A549 treated with DMSO at 1 μM for 4 hours (cell line): ENCODE measurements around the gene PHLDB2. TPM values are rescaled to one million over a fixed set of nuclear protein-coding genes. Genes with fewer than 3 reads are reported as not detected.

Experiments used
- total RNA-seq: library from RNA; stranded (reverse); fragments of 200-300 nt; extraction: Qiagen RNA extraction; gene quantifications from 5 replicates; pipeline ENCODE4 v1.2.3, GENCODE V29; 2022; ENCODE audit warnings: low read depth

The PHLDB2 gene
- total RNA-seq, result 17.2 to 32.4 TPM (median 26.6 TPM) in 5 replicates

DNA sequence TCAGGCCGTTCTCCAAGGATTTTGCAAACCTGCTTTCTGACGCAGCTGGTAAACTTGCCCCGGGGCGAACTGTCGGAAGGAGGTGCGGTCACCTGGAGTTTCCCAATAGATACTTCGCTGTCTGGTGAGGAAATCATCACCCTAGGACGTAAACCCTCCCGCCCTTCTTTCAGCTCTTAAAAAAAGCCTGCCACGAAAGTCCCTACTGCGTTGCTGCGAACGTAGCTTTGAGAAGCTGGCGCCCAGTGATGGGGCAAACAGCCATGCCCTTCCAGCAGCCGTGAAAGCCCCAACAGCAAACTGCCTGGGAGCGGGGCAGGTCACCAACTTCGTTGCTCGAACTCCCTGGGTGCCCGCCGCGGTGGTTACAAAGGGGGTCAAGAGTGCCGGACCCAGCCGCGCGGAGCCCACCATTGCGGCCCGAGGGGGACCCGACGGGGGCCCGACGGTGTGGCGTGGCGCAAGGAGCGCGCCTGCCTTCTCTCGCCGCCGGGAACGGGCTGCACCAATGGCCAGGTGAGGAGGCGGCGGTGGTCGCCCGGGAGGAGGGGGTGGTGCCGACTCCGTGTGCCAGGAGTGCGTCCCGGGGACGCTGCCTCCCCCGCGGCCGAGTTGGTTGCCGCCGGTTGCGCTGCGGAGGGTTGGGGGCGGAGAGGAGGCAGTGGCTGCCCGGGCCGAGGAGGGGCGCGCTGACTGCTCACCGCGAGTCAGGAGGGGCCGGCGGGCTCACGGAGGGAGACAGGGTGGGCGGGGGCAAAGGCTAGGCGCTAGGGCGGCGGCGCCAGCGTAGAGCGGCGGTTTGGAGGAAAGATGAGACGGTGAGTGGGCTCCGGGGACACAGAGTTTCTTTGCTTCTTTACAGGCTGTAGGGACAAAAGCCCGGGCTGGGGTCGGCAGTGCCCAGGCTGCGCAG, at the start of gene PHLDB2:
Gene PHLDB2 (plus strand): TSS at position 205 of the 913 bp plus-strand sequence. CDS start 24,813 bp downstream, outside the sequence.

DNA sequence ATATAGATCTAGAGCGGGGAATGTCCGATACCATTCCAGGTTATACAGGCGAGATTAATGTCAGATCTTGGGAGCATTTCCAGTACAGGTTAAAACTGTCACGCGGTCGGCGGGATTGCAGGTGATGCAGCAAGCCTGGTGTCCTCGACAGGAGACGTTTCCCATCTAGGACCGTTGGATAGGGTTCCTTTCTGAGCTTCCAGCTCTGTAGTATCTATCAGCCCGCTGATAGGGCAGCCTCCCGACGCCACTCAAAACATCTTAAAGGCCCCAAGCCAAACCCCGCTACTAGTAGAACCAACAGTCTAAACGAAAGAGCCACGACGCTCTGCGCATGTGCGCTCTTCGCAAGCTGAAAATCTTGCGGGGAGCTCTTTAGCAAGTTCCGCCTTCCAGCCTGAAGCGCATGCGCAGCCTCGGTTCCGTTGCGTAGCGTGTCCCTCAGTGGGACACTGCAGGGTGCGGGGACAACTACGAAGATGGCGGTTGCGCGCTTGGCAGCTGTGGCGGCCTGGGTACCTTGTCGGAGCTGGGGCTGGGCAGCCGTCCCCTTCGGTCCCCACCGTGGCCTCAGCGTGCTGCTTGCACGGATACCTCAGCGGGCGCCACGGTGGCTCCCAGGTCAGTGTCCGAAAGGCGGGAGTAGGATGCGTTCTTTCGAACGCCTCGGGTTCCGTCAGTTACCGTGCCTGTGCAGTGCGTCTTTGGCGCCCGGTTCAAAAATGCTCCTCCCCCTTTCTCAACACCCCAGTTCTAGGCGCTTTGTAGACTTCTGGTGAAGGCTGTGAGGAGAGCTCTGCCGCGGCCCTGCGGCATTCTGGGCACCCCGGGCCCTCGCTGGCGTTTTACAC, 119.7 kb downstream of the PHLDB2 start, which contains the start of gene ABHD10:
Gene ABHD10 (plus strand): TSS at position 444 of the 851 bp plus-strand sequence. CDS start 36 bp downstream, at position 480.

DNA sequence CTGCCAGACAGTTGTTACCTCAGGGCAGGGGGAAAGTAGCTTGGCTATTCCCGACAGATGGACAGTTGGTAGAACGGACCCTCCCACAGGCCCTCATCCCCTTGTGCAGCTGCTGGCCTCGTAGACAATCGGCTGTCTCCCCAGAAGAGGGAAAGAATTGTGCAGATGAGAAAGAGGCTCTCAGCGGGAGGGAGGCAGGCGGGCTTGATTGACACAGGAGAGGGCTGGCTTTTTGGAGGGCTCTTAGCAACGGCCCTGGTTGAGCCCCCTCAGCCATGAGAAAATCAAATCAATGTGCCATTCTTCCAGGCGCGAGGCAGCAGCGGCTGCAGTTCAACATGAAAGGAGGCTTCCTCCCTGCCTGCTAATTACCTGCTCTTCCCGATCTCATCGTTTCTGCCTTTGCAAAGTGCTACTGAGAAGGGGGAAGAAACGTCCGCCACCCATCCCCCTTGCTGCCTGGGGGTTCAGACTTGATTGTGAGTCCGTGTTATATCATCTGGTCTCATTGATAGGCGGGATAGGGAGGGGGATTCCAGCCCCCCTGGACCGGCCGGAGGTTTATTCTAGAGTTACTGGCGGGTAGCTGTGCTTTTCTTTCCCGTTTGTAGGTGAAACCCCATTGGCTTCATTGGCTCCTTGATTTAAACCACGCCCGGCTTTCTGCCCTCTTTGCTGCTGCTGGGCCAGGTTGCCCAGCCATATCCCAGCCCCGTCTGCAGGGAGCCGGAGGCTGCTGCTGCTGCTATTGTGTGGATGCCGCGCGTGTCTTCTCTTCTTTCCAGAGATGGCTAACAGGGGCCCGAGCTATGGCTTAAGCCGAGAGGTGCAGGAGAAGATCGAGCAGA, 139.8 kb downstream of the PHLDB2 start, which contains the start of gene TAGLN3:
Gene TAGLN3 (plus strand): TSS at position 287 of the 848 bp plus-strand sequence. CDS start 501 bp downstream, at position 788.

Other genes starting within 250 kb of the PHLDB2 start
- gene PLCXD2, start 184.6 kb upstream of the PHLDB2 start, total RNA-seq, result 7.1 to 12.7 TPM (median 9.9 TPM) in 5 replicates
- gene ABHD10, start 119.8 kb downstream of the PHLDB2 start, total RNA-seq, result 20.6 to 27.3 TPM (median 25.5 TPM) in 5 replicates
- gene TAGLN3, start 139.7 kb downstream of the PHLDB2 start, total RNA-seq, result not detected in 5 replicates
- 0.03 to 0.13 TPM (median 0.12 TPM) in 5 replicates for gene TMPRSS7, start 175.5 kb downstream of the PHLDB2 start, total RNA-seq
- 10.6 to 17.7 TPM (median 15.1 TPM) in 5 replicates for gene C3orf52, start 227.1 kb downstream of the PHLDB2 start, total RNA-seq